Thoracic aorta (tissue), 2 donors: ENCODE results near the gene DBNDD2. TPM values are rescaled to one million over a fixed set of nuclear protein-coding genes. Genes with fewer than 3 reads are reported as not detected.

Source experiments
- ATAC-seq: fragments of 150-250 bp; one replicate; pipeline ENCODE4 v1.8.0; 2017; ENCODE audit warnings: low read depth; ENCODE audit not compliant: insufficient number of reproducible peaks, low FRiP score
- DNase-seq: peaks from one replicate; pipeline ENCODE4 v3.0.0-alpha.2; 2020; ENCODE audit warnings: low spot score
- H3K27ac ChIP-seq, 2 donors: fragments of 200-600 bp; sonication (generic); 1 replicate in 1 of 2; 2 replicates in 1 of 2; pipeline ENCODE4 v1.5.1; 2016; ENCODE audit warnings: mild to moderate bottlenecking in 2 of 2, moderate library complexity in 2 of 2
- H3K27me3 ChIP-seq: fragments of 200-600 bp; sonication (generic); replicated peaks from 2 replicates; pipeline ENCODE4 v1.6.0; 2016; ENCODE audit warnings: mild to moderate bottlenecking; ENCODE audit not compliant: insufficient read depth
- H3K36me3 ChIP-seq: fragments of 200-600 bp; sonication (generic); one replicate; pipeline ENCODE4 v1.5.1; 2016
- H3K4me1 ChIP-seq, 2 donors: fragments of 200-600 bp; sonication (generic); 1 replicate in 1 of 2; 2 replicates in 1 of 2; pipeline versions ENCODE4 v1.5.1 to v1.6.0; 2016; ENCODE audit warnings: low read depth in 2 of 2, mild to moderate bottlenecking in 1 of 2; ENCODE audit not compliant: control insufficient read depth in 1 of 2
- H3K4me3 ChIP-seq: fragments of 200-600 bp; sonication (generic); 2 replicates; pipeline ENCODE4 v1.5.1; 2016; ENCODE audit warnings: mild to moderate bottlenecking
- H3K9me3 ChIP-seq: fragments of 200-600 bp; sonication (generic); 2 replicates; pipeline ENCODE4 v1.5.1; 2016
- CTCF ChIP-seq: fragments of 200-600 bp; sonication (generic); IDR thresholded peaks from one replicate; pipeline ENCODE4 v1.5.1; 2019; ENCODE audit warnings: antibody characterized with exemption
- total RNA-seq, 2 donors: library from RNA; depleted of rRNA; stranded (reverse); fragments of >200 nt; gene quantifications; one replicate each; pipeline versions ENCODE4 v1.1.0 to v1.2.3, GENCODE V29; 2016

Gene DBNDD2
- total RNA-seq, 2 donors from 2014 or later: 97.6 to 120 TPM

GRCh38 chr20:45449528-45449927, 41.4 kb downstream of the DBNDD2 start:
- Histone ChIP-seq H3K36me3 (no peaks in the 10 kb centered on the region), H3K4me1 (peaks cover 2 to 16% of the 10 kb centered on the region in 2 donors), H3K9me3 (no peaks in the 10 kb centered on the region), H3K27me3 (no peaks in the 10 kb centered on the region), H3K27ac (peak overlapping the region in 1 of 2 donors; percentile 27), H3K4me3 (no peak overlapping the region)
- no peak for DNase-seq
- TF ChIP-seq CTCF: no peak
- no peak for ATAC-seq

DNA sequence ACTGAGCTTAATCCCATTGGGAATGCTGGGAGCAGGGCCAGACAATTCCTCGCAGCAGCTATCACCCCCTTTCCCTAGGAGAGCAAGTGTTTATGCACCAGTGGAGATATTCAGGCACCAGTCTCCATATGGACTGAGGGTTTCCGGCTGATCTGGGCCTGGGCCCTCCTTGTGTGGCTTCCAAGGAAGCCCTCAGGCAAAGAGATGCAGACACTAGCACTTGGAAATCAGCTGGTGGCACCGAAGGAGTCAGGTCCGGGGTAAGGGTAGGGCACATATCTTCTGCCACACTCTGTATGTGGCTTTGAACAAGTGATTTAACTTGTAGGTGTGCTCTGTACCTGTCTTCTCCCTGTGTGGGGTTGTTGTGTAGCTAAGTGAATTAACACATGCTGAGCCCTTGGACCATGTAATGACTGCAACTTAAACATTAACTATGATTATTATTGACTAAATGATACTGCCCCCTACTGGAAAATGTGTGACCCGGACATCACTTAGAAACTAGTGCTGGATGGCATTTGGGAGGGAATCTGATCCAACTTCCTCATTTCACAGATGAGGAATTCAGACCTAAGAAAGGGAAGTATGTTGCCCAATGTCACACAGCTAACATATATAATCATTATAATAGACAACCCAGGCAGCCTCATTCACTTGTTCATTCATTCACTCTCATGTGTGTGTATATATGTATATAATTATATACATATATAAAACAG, 42.2 kb downstream of the DBNDD2 start:
- Histone ChIP-seq H3K4me1 (peaks cover 2 to 16% of the 10 kb centered on the region in 2 donors), H3K9me3 (no peaks in the 10 kb centered on the region), H3K36me3 (no peaks in the 10 kb centered on the region), H3K4me3 (no peak overlapping the region), H3K27ac (peak overlapping the region in 1 of 2 donors; percentile 27), H3K27me3 (no peaks in the 10 kb centered on the region)
- TF ChIP-seq CTCF: peak; percentile 42
- no peak for DNase-seq
- ATAC-seq: no peak

GRCh38 chr20:45452238-45452637, 44.1 kb downstream of the DBNDD2 start:
- ATAC-seq (no peak), DNase-seq (no peak)
- Histone ChIP-seq H3K4me3 (no peak overlapping the region), H3K27ac (no peak overlapping the region), H3K9me3 (no peaks in the 10 kb centered on the region), H3K36me3 (no peaks in the 10 kb centered on the region), H3K4me1 (peaks cover 2 to 16% of the 10 kb centered on the region in 2 donors), H3K27me3 (no peaks in the 10 kb centered on the region)
- no peak for TF ChIP-seq CTCF

- Histone ChIP-seq H3K27me3 (no peaks in the 10 kb centered on the region), H3K9me3 (no peaks in the 10 kb centered on the region), H3K36me3 (no peaks in the 10 kb centered on the region), H3K4me3 (no peak overlapping the region), H3K4me1 (peaks cover 2 to 16% of the 10 kb centered on the region in 2 donors), H3K27ac (no peak overlapping the region)
- DNase-seq (no peak), ATAC-seq (no peak)
- TF ChIP-seq CTCF: no peak
Observed at GRCh38 chr20:45452772-45453691, 44.9 kb downstream of the DBNDD2 start.

DNA sequence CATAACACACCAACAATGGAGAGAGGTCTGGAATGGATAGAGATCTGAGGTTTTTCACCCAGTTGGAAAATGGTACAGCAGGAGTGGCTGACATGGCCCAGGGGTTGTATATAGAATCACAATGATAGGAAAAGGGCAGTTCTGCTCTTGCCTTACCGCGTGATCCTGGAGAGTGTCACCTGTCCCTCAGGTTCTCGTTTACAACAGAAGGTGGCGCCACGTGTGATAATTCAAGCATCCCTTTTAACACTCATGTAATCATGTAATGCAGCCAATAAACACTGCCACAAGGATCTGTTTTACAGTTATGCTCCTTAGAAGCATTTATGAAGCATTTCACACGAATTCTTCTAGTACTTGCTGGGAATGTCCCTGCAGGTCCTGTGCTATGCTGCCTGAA, 48.5 kb downstream of the DBNDD2 start:
- H3K27ac ChIP-seq: no peak overlapping the region
- no peaks in the 10 kb centered on the region for H3K4me1 ChIP-seq
- DNase-seq (no peak), ATAC-seq (no peak)
- no peaks in the 10 kb centered on the region for H3K36me3 ChIP-seq
- H3K4me3 ChIP-seq: no peak overlapping the region
- no peak for TF ChIP-seq CTCF
- H3K27me3 ChIP-seq: no peaks in the 10 kb centered on the region
- no peaks in the 10 kb centered on the region for H3K9me3 ChIP-seq
